ENCODE results near the gene PANK3.
"Not testable (repeated sequence)": the region's sequence is repeated elsewhere in the genome, so short reads cannot be mapped to it uniquely, and the experiment has no call there.

The PANK3 gene

DNA sequence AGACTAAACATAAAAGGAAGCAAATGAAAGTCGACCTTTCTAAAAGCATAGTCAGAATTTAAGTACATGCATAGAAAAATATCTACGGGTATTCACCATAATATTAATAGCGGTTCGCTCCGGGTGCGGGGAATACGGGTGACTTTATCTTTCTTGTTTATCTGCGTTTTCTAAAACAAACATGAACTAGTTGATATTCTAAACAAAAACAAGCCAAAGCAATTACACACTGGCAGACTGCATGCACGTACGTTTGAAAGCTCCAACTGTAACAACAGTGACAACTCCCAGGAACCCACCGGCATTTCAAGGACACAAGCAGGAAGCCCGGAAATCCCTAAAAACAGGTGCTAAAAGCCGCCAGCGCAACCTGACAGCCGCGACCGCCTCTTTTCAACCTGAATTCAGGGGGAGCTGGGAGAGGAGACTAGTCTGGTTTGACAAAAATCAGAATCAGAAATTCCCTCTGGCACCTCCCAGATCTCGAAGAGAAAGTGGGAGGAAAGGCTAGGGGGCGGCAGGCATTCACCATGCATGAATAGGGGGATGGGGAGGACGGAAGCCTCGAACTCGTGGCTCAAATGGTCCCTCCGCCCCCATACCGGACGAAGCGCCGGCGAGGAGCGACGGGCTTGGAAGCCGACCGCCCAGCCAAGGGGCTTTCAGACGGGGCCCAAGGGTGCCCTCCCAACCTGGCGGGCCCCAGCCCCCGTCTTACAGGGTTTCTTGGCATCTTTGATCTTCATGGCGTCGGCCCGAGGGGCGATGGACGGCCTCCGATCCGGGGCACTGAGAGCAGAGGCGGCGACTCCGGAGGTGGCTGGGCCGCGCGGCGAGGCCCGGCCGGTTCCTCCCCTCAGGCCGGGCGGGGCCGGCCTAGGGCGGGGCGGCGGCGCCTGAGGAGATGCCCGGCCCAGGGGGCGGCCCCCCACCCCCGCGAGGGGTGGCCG lies at the start of gene PANK3:
Gene PANK3 (minus strand): TSS at position 831 of the 950 bp plus-strand sequence. CDS start 85 bp downstream, at position 746.
- no peak for DNase-seq (ENCODE audit: low read depth)

DNA sequence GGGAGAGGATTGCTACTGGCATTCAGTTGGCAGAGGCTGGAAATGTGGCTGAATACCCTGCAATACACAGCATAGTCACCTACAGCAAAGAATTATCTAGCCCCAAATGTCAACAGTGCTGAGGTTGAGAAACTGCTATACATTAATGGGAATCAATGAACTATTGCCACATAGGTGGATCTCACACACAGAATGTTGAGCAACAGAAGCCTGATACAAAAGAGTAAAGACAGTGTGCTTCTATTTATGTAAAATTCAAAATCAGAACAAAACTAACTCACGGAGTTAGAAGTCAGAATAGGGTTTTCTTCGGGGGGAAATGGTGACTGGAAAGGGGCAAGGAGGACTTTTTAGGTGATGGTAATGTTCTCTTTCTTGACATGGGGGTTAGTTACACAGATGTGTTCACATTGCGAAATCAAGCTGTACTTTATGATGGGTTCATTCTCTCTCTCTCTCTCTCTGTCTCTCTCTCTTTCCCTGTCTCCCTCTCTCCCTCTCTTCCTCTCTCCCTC lies 45.7 kb upstream of the PANK3 start:
- DNase-seq (ENCODE audit: low read depth) = no peak

DNA sequence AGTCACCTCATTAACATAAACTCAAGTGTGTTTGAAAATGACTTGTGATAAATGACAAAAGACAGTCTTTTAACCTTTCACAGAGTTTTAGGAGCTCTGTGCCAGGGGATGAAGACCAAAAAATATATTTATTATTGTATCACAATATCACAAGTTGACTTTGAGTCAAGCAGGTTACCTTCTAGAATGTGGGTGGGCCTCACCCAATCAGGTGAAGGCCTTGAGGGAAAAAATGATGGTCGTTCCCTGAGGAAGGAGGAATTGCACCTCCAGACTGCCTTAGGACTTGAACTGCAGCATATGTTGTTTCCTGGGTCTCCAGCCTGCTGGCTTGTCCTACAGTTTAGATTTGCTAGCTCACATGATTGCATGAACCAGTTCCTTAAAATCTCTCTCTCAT lies 41.6 kb upstream of the PANK3 start:
- no peak for DNase-seq (ENCODE audit: low read depth)

DNA sequence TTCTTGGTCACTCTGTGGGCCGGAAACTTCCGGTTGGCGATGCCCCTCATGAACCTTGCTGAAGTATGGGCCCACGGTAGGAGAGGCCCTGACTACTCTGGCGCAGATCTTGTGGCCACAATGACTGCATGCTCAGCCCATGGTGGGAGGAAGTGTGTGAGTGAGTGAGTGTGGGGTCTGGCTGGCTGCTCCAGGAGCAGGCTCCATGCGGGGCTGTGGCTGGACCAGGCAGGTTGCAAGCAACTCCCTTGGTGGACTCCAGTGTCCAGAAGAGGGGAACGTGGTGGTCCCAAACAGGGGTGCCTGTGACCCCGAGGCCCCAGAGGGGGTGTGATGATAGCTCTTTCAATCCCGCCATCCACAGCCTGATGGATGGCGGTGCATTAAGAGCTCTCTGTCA lies 35.5 kb upstream of the PANK3 start:
- no peak for DNase-seq (ENCODE audit: low read depth)

DNA sequence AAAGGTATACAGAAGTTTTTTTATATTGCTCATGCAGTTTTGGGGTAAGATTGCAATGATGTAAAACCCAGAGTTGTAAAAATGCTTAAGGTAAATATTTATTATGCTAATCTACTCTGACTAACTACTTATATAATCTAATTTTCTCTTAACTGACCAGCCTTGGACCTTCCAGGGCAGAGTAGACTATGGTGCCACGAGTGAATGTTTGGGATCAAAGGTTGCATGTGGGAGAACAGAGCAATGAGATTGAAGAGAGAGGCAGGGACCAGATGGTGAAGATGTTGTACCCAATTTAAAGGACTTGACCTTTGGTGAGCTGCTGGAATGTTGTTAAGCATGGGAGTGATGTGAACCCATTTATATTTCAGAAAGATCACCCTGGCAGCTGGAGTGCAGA lies 34.8 kb upstream of the PANK3 start:
- no peak for DNase-seq (ENCODE audit: low read depth)

DNA sequence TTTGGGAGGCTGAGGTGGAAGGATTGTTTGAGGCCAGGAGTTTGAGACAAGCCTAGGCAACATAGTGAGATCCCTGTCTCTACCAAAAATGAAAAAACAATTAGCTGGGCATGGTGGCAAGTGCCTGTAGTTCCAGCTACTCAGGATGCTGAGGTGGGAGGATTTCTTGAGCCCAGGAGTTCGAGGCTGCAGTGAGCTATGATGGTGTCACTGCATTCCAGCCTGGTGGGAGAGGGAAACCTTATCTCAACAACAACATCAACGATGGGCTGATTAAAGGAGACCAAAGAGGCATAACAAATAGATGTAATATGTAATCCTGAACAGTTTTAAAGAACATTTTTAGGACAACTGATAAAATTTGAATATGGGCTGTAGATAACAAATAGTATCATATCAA lies 34.2 kb upstream of the PANK3 start:
- no peak for DNase-seq (ENCODE audit: low read depth)

DNA sequence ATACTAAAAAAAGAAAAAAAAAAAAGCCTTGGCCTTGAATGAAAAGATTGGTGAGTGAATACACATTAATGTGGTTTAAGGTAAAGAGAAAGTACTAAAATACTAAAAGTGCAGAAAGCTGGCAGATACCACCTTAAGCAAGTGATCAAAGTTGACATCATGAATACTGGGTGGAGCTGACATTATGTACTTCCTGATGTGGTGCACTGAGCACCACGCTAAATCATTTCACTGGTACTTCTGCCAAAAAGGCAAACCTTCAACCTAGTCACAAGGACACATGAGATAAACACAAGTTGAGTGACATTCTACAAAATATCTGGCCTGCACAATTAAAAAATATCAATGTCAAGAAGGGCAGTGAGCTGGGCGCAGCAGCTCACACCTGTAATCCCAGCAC lies 33.8 kb upstream of the PANK3 start:
- DNase-seq (ENCODE audit: low read depth) = no peak

DNA sequence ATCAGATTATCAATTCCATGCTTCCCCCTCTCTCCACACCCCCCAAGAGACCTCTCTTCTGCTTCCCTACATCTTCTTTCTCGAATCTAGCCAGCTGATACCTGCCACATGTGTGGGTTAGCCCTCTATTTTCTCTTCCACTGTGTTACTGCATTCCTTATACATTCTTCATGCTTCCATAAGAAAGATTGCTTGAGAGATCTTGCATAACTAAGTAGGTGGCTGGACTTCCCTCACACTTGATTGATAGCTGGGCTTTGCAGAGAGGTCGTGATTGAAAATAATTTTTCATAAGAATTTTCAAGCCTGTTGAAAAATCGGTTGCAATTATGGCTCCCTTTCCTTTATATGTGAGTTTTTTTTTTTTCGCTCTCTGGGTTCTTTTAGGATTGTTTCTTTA lies 33.0 kb upstream of the PANK3 start:
- no peak for DNase-seq (ENCODE audit: low read depth)

DNA sequence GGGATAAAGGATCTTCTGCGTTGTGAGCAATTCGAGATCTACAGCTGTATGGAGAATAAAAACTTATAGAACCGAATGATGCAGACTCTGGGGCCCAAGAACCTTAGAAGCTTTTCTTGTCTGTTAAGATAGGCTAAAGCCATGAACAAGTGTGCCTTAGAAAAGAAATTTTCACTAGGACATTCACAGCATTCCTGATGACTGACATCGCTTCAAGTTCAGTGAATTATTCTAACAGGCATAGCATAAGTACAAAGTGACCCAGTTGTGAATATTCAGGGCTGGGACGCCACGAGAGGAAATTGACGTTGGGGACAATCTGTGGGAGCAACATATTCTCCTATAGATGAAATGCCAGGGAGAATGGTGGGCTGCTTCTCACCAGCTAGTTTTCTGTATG lies 32.0 kb upstream of the PANK3 start:
- DNase-seq (ENCODE audit: low read depth) = no peak

DNA sequence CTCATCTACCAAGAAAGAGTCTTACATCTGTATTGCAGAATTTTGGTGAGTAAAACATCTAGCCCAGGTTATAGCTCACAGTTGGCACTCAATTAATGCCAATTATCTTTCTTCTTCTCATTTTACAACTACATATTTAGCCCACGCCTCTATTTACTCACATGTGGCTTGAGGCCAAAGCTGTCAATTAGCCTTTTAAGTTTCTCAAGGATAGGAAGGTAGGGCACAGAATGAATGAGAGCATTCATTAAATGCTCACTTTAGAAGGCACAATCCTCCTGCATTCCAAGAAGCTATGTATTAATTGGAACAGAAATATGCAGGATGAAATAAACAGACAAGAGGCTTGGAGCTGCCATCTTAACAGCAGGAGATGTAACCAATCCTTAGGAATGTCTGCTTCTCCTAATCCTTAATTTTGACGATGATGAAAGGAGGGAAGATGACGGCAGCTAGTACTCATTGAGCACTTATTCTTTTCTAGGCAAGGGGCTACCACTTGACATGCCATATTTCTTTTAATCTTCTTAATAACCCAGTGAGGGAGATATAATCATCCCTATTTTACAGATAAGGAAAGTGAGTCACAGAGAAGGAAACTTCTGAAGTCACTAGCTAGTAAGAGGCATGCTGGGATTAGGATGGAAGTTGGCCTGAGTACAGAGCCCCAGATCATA lies 30.8 kb upstream of the PANK3 start:
- no peak for DNase-seq (ENCODE audit: low read depth)

DNA sequence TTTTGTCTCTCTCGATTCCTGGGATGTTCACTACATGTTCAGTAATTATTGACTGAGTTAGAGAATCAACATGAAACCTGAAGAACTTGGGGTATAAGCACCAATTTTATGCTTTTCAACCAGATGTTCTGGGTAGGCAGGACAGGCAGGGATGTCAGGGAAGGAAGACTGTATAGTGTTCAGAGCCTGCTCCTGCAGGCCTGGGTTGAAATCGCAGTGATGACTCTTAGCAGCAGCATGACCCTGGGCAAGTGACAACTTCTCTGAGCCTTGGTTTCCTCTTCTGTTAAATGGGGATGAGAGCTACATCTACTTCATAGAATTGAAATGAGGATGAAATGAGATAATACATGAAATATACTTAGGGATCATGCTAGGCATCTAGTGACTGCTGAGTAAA lies 29.7 kb upstream of the PANK3 start:
- DNase-seq (ENCODE audit: low read depth) = no peak

DNA sequence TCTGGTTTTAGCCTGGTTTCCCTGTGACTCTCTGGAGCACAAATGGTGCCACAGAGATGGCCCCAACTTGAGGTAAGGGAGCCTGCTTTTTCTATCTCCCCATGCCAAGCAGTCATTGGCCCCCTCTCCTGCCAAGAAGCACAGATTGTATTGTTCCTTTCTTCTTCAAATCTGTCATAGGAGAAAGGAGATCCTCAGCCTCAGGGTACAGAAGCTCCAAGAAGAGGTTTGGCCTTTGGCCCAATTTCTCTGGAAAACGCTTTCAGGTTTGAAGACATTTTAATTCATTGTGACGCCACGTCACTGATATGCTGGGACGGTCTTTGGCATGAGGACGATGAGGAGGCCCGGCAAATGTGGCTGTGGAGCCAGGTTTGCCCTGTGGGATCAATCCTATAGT lies 29.2 kb upstream of the PANK3 start:
- DNase-seq (ENCODE audit: low read depth) = no peak

DNA sequence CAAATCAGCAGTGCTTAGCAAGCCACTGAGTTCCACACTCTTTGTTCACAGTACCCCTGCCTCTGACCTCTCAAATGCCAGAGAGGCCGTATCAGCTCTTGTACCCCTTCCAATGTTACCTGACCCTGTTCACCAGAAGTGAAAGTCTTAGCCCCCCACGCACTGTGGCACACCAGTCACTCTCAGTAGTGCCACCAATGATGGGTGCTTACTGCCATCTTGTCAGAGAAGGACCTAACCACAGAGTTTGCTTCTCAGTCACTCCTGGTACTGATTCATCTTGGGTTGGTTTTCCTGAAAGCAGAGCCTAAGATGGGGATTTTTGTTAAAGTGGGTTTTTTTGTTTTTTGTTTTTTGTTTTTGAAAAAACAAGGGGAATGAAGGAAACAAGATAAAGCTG lies 28.8 kb upstream of the PANK3 start:
- no peak for DNase-seq (ENCODE audit: low read depth)

DNA sequence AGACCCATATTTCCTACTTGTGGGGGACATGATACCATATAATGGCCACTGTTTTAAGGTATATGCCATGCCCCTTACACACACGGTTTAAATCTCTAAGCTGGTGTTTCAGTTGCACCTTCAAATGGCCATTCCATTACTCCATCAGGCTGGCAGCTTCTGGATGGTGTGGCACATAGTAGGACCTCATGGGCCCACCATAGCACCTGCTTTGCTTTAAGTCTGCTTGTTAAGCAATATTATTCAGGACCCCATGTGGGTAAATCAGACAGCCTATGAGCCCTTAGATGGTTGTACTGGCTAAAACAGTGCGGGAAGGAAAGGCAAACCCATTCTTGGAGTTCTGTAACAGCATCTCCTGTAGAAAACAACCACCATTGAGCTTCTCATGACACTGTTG lies 27.4 kb upstream of the PANK3 start:
- no peak for DNase-seq (ENCODE audit: low read depth)

DNA sequence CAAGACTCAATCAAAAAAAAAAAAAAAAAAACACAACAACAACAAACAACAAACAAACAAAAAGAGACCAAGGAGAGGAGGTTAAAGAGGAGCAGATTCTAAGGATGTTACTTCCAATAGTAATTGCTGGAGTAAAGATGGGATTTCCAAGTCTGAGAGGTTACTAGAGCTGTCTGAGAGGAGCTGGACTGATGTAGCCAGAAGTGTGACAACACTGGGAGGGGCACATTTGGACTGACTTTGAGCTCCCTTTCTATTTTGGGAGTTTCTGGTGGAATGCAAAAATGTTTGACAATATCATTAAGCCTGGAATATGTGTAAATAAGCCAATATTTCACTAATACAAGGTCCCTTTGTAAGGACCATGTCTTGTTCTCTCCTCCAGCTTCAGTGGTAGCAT lies 25.3 kb upstream of the PANK3 start:
- no peak for DNase-seq (ENCODE audit: low read depth)

DNA sequence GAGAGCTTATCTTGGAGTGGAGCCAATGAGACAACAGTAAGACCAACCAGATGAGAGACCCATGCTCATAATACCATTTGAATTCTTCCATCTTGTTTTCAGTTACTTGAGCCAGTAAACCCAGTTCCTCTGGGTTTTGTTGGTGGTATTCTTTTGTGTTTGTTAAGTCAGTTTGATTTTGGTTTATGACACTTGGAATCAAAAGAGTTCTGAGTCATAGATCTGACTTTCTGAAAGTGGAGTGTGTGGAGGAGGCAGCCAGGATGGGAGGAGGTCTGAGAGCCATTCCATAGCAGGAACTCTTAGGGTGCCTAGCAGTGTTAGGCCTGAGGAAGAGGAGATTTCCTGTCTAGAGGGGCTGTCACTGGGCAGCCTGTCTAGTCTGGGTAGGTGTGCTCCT lies 24.6 kb upstream of the PANK3 start:
- no peak for DNase-seq (ENCODE audit: low read depth)

DNA sequence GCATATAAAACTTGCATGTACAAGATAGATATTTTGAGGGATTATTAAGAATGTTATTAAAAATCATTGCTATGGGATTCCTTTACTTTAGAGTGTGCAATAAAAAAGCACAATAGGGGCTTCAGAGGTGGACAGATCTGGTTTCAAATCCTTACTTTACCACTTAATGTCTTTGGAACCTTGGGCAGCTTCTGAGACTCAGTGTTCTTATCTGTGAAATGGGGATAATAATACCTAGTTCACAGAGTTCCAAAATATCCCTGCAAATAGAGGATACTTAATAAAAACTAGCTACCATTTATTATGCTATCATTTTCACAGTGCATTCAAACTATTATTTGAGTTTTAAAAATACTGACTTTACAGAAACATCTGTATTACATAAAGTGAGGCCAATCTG lies 23.3 kb upstream of the PANK3 start:
- no peak for DNase-seq (ENCODE audit: low read depth)

DNA sequence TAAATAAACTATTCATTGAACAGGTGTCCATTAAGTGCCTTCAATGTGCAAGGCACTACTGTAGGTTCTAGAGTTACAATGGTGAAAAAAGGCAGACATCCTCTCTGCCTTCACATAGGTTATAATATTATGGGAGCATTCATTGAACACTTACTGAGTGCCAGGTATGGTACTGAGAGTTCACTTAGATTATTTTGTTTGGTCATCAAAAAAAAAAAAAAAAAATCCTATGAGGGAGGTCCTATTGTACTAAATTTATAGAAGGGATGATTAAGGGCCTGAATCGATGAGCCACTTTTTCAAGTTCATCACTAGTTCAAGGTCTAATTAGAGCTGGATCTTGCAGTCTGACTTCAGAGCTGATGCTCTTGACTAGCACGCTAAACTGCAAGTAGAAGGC lies 22.8 kb upstream of the PANK3 start:
- DNase-seq (ENCODE audit: low read depth) = no peak

DNA sequence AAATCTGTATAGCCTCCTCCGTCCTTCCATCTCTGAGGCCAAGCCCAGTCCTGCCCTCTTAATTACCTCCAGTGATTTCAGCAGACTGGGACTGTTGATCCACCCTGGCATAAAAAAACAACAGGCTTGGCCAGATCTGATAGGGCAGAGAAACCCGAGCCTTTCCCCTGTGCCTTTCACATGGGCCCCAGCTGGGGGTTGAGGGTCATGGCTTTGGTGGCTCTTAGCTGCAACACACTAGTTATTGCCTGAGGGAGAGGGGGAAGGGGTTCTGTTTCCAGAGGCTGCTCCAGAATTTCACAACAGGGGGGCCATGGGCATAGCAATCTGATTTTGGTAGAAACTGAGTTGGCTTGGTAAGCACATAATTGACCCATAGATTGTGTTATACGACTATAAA lies 21.2 kb upstream of the PANK3 start:
- DNase-seq (ENCODE audit: low read depth) = no peak

DNA sequence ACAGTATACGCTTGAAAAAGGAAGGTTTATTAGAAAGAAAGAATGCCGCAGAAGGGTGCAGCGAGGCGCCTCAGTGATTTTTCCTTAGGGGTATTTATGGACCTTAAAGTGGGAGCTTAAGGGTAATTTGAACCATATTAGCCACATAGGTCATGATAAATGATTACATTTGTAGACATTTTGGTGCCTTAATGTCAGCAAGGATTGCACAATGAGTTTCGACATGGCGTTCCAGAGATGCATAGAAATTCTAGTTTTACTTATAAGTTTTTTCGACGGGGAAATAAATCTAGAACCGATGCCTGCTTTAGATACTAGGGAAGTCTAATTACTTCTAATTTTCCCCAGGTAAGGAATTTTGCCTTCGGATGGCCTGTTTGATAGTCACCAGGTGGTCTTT lies 20.7 kb upstream of the PANK3 start:
- DNase-seq (ENCODE audit: low read depth) = no peak

DNA sequence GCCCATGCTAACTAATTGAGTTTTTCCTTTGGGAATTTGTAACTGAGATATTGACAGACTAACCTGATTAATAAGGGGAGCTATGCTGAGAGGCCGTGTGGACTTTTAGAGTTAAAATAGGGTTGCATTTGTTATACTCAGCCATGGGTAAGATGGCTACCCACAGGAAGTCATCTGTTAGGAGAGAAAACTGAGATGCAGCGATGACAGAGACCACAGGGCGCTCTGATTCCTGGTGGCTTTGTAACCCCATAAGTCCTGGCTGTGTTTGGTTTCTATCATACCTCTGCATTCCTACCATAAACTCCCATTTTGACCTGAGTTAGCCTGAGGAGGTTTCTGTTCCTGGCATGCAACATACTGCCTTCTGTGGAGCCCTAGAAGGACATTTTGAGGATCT lies 19.5 kb upstream of the PANK3 start:
- DNase-seq (ENCODE audit: low read depth) = no peak

DNA sequence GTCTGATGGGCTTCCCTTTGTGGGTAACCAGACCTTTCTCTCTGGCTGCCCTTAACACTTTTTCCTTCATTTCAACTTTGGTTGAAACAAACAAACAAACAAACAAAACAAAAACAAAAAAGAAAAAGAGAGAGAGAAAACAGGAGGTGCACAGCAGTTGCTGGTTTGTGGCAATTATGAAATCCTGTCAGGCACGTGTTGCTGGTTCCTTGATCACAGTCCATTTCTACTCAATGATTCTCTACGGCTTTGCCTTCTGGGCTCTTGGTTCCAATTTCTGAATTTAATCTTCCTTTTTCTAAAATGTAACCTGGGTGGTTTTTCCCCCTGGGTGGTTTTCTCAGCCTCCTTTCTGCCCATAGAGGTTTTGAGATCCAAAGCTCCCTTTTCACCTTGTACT lies 17.8 kb upstream of the PANK3 start:
- DNase-seq (ENCODE audit: low read depth) = no peak

DNA sequence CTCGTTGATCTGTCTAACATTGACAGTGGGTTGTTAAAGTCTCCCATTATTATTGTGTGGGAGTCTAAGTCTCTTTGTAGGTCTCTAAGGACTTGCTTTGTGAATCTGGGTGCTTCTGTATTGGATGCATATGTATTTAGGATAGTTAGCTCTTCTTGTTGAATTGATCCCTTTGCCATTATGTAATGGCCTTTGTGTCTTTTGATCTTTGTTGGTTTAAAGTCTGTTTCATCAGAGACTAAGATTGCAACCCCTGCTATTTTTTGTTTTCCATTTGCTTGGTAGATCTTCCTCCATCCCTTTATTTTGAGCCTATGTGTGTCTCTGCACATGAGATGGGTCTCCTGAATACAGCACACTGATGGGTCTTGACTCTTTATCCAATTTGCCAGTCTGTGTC lies 17.0 kb upstream of the PANK3 start:
- DNase-seq (ENCODE audit: low read depth) = not testable (repeated sequence)

DNA sequence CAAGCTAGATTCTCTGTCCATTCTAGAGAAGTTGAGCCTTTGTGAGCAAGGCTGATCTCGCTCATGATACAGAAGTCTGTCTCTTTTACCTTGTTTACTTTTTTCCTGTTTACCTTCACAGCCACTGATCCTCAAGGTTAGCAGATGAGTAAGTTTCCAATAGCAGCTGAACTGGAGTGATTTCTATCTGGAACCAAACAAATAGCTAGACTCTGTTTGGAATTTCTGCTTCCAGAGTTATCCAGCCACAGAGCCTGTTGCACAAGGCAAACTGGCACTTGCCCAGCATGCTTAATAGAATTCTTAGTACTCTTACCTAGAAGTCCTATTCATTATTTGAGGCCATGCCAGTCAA lies 12.8 kb upstream of the PANK3 start:
- no peak for DNase-seq (ENCODE audit: low read depth)

Measured in stimulated activated CD8-positive, alpha-beta memory T cell treated with anti-CD3 and anti-CD28 coated beads, Interleukin-7, amount 100 ng/mL, for 24 hours (primary cell).